Mesodermal cell (in vitro differentiated cells): ENCODE results near the gene C6orf15.

ENCODE experiments used
- H3K27ac ChIP-seq: 2 replicates; pipeline ENCODE4 v1.7.0; 2013; ENCODE audit warnings: mild to moderate bottlenecking, low read depth, low read length, moderate library complexity; ENCODE audit not compliant: severe bottlenecking
- H3K36me3 ChIP-seq: 2 replicates; pipeline ENCODE4 v1.7.1; 2013; ENCODE audit warnings: mild to moderate bottlenecking, low read length, moderate library complexity; ENCODE audit not compliant: control insufficient read depth, insufficient read depth
- H3K4me1 ChIP-seq: one replicate; pipeline ENCODE4 v1.7.1; 2013; ENCODE audit warnings: mild to moderate bottlenecking, low read length; ENCODE audit not compliant: insufficient read depth, control insufficient read depth, poor library complexity, severe bottlenecking
- H3K4me3 ChIP-seq: 2 replicates; pipeline ENCODE4 v1.7.0; 2013; ENCODE audit warnings: low read length, control low read depth, mild to moderate bottlenecking; ENCODE audit not compliant: insufficient read depth, poor library complexity, severe bottlenecking; ENCODE audit errors: extremely low read depth
- H3K9me3 ChIP-seq: 2 replicates; pipeline ENCODE4 v1.7.1; 2013; ENCODE audit warnings: mild to moderate bottlenecking, low read length, moderate library complexity; ENCODE audit not compliant: control insufficient read depth
- WGBS, 2 experiments: methylation state at CpG; one replicate each; pipeline ENCODE4 v1.1.5; 2013; ENCODE audit warnings: missing lambda C conversion rate in 2 of 2; ENCODE audit not compliant: insufficient coverage in 2 of 2; 5-methylcytosine and 5-hydroxymethylcytosine counted together

Gene C6orf15

DNA sequence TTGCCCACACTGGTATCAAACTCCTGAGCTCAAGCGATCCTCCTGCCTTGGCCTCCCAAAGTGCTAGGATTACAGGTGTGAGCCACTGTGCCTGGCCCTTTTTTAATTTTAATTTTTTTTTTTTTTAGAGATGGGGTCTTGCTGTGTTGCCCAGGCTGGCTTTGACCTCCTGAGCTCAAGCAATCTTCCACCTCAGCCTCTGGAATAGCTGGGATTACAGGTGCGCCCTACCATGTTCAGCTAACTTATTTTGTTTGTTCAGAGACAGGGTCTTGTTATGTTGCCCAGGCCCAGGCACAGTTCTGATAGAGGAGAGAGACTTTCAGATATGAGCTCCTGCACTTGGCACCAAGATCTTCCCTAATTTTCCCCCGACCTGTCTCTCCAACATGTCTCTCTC is 18.4 kb upstream of the C6orf15 start:
- H3K9me3 ChIP-seq, result no peaks in the 10 kb centered on the region
- H3K4me3 ChIP-seq, result no peak overlapping the region
- WGBS, 2 experiments, result 82 to 94% methylated on average over 1 to 2 of the region's 3 CpGs
- no peak overlapping the region for H3K27ac ChIP-seq
- peaks cover 12% of the 10 kb centered on the region for H3K4me1 ChIP-seq
- no peaks in the 10 kb centered on the region for H3K36me3 ChIP-seq

DNA sequence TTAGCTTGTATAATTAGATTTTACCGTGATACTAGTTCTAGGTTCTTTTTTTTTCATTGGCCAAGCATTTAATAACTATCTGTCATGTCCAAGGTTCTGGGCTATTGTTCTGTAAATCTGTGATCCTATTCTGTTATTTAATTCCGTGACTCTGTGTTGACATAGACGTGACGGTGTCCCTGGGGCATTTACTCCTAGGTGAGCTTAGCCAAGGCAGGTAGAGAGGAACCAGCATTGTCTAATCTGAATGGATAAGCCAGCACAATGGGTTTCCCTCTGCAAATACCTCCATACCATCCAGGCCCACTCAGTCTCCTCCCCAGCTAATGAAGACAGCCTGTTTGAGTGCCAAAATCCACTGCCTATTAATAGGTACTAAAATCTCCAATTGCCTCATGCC is 16.8 kb upstream of the C6orf15 start:
- no peak overlapping the region for H3K4me3 ChIP-seq
- peaks cover 12% of the 10 kb centered on the region for H3K4me1 ChIP-seq
- WGBS, 2 experiments, result 78 to 87% methylated on average over 3 of the region's 4 CpGs

DNA sequence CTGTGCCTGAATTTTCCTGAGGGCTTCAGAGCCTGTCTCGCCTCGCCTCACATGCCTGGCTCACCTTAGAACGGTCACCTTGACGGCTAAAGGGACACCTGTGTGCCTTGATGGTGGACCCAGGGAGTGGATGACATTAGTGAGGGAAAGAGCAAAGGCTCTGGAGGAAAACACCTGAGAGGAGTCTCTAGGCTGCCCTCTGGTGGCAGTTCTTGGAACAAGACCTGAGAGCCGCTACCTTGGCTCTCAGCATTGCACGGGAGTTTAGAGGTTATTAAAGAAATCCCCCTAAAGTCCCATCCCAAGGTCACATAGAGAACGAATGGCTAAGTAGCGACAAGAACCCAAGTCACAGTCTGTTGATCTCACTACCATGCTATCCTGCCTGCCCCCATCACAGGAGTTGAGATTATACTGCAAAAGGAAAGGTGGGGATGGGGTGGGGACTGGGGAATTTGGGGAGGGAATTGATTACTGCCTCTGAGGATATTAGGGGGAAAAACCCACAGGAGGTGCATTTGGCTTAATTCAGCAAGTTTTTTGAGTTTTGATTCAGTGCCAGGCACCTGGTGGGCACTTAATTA is 15.8 kb upstream of the C6orf15 start:
- no peaks in the 10 kb centered on the region for H3K36me3 ChIP-seq
- H3K27ac ChIP-seq, result no peak overlapping the region
- H3K9me3 ChIP-seq, result no peaks in the 10 kb centered on the region
- 16 to 27% methylated on average over 5 to 6 of the region's 8 CpGs for WGBS, 2 experiments
- H3K4me1 ChIP-seq, result peaks cover 12% of the 10 kb centered on the region
- H3K4me3 ChIP-seq, result no peak overlapping the region

More for the DNA sequence above, 16.8 kb upstream of the C6orf15 start:
- Histone ChIP-seq H3K9me3 (no peaks in the 10 kb centered on the region), H3K36me3 (no peaks in the 10 kb centered on the region), H3K27ac (no peak overlapping the region)

DNA sequence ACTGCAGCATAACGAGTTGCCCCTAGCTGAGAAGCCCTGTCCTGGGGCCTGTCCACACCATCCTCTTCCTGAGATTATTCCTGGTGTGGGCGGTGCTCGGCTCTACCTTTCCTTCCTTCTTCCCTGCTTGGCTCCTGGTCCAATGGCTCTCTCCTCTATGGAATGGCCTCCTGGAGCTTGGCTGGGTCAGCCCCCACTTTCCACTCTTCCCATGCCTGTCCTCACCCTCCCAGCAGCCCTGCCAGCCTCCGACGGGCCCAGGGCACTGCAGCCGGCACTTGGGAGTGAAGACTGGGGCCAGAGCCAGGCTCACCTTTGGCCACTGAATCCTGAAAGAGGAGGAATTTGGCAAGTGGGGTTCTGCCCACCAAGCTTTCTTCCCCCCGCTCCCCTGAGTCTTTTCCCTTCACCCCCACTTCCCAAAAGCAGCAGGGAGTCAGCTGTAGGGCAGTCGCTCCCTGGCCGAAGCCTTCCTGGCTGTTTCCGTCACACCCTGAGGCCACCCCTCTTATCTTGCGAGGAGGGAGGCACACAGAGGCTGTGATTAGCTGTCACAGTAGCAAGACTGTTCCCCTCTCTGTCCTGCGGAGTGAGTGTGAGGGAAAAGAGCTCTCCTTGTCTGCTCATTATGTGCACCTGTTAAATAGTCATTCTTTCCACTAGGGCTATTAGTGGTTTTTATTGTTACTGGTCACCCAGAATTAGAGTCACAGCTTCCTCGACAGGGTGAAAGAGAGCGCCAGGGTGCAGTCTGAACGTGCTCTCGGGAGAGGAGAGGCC is 14.2 kb upstream of the C6orf15 start:
- H3K27ac ChIP-seq, result no peak overlapping the region

DNA sequence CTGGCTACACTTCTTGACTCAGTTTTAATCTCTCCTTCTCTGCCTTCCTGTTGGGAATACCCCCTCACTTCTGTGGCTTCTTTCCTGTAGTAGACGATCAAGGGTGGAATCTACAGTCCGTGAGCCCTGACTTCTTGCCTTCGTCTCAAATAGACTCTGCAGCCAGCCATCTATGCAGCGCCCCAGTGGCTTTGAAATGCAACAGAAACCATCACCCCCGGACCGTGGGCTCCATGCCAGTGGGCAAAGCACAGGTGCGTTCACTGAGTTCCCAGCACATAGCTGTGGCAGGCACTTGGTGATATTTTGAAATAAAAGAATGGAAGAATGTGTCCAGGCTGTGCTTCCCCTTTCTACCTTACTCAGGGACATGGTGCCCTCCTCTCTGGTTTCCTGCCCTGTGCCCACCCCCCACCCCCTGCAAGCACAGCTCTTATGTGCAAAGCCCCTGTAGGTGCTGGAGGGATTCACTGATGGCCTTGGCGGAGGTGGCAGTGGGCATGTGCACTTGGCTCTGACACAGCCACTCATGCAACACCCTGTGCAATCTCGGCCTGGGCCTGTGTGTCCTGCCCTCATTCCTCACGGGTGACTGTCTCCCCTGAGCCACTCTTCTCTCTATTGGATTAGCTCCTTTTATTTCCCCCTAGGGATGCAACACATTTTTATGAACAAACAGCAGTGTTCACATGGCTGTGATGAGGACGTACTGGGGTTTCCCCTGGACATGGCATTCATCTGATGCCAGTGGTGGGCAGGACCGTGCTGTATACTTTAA is 13.4 kb upstream of the C6orf15 start:
- Histone ChIP-seq H3K4me3 (no peak overlapping the region), H3K36me3 (no peaks in the 10 kb centered on the region), H3K27ac (no peak overlapping the region), H3K4me1 (peaks cover 4% of the 10 kb centered on the region), H3K9me3 (no peaks in the 10 kb centered on the region)
- 94% methylated on average over 12 of the region's 12 CpGs for WGBS, 2 experiments

More for the DNA sequence above, 14.2 kb upstream of the C6orf15 start:
- Histone ChIP-seq H3K4me1 (peaks cover 4% of the 10 kb centered on the region), H3K9me3 (no peaks in the 10 kb centered on the region), H3K4me3 (no peak overlapping the region), H3K36me3 (no peaks in the 10 kb centered on the region)
- WGBS, 2 experiments, result 77 to 86% methylated on average over 8 to 11 of the region's 16 CpGs

DNA sequence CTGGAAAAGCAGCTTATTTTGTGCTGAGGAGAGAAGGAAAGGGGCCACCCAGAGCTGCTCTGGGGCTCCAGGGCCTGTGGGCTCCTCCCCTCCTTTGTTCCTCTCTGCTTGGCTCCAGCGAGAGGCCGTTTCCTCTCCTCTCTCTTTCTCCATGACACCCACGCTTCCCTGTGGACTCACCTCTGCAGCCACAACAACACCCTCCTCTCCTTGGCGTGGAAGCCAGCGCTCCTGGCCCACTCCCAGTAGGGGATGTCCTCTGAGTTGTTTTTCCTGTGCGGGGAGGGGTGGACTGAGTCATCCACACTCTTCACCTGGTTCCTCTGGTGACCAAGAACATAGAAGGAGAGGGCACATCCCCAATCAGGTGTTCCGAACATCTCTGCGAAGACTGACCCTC is 12.8 kb upstream of the C6orf15 start:
- Histone ChIP-seq H3K36me3 (no peaks in the 10 kb centered on the region), H3K4me3 (no peak overlapping the region), H3K4me1 (peaks cover 4% of the 10 kb centered on the region), H3K9me3 (no peaks in the 10 kb centered on the region), H3K27ac (no peak overlapping the region)
- WGBS, 2 experiments, result 69 to 70% methylated on average over 4 to 7 of the region's 8 CpGs

DNA sequence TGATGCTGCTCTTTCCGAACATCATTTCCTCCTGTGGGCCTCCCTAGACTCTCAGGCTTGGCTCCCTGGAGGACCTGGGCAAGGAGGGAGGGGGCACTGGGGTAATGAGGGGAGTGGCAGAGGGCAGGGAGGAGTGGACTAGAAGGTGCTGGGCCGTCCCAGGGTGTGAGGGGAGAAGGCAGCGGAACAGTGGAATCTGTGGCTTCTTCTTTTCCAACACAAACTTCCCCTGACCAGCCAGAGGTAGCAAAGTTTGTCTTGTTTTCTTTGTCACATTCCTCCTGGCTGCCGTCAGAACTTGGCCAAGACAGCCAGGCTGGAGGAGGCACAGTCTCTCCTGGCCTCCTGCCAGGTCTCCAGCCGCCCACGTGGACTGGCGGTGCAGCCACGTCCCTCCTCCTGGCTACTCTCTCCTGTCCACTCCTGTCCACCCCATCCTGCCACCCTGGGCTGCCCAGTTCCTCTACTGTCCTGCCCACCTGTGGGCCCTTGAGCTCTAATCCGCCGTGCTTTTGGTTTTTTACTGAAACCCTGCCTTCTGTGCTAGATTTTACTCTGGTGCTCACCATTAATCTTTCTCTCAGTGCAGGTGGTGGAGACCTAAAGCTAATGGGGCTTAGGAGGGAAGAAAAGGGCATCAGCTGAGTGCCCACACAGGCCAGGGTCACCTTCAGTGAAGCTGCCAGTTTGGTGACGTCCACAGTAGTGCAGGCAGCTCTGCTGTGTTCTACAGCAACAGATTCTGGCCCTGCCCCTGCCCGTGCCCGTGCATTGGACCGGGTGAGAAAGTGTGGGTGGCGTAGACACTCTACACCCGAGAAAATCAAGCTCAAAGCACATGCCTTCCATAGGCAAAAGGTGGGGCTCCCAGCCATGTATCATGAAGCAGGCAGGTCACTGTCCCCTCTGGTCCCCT is 10.7 kb upstream of the C6orf15 start:
- WGBS, 2 experiments, result 87 to 92% methylated on average over 13 to 14 of the region's 16 CpGs
- no peaks in the 10 kb centered on the region for H3K9me3 ChIP-seq
- no peak overlapping the region for H3K4me3 ChIP-seq
- H3K27ac ChIP-seq, result no peak overlapping the region
- H3K4me1 ChIP-seq, result peaks cover 4% of the 10 kb centered on the region
- H3K36me3 ChIP-seq, result no peaks in the 10 kb centered on the region

DNA sequence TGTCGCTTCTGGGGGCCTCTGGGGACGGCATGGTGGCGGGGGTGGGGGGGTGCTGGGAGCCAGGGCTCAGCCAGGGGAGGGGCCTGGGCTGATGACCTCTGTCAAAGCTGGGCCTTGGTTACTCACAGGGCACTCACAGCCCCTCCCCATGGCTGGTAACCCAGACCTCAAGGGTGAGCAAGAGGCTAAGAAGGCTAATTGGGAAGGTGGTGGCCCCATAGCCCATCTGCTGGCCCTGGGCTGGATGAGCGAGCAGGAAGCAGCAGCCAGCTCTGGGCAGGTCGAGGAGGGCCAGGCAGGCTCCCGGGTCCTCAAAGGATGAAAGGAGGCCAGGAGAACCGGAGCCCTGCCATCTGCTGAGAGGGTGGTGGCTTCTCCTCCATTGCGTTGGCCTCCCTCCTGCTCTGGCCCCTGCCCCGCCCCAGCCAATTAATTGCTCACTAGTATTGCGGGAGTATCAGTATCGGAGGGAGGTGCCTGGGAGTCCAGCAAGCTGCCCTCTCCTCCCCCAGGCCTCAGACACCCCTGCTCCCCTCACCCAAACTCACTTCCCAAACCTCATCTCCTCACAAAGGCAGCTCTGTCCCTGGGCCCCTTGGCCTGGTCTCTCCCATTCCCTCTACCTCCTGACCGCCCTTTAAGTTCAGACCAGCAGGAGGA is 8.9 kb upstream of the C6orf15 start:
- 87 to 93% methylated on average over 6 to 8 of the region's 12 CpGs for WGBS, 2 experiments
- no peak overlapping the region for H3K27ac ChIP-seq
- no peak overlapping the region for H3K4me3 ChIP-seq
- no peaks in the 10 kb centered on the region for H3K36me3 ChIP-seq
- H3K9me3 ChIP-seq, result no peaks in the 10 kb centered on the region
- no peaks in the 10 kb centered on the region for H3K4me1 ChIP-seq

DNA sequence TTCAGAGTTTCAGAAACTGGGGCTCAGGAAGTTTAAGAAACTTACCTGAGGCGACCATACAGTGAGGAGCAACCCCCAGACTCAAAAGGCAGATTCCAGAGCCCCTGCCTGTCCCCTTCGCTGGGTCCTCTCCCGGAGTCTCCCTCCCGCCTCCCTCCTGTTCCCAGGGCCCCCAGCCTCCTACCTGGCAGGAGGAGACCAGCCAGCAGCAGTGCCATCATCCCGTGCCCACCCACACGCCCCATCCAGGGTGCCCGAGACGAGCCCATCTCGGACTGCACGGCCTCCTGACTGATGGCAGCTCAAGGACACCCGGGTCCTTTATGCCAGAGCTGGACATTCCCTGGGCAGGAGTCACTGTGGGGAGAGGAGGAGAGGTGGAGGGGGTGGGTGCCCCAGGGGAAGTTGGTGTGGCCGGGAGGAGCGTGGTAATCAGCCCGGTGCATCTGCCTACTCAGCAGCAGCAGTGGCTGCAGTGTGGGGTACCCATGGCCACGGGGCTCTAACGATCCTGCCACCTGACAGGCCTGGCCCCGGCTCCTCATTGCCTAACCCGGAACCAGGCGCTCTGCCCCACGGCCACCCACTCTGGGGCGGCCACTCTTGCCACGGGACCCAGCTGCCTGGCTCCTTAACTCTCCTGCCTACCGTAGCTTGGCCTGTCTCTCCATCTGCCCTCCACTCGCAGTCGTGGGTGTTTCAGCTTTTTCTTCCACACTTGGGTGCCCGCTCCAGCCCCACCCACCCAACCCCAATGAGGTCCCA is 8.0 kb upstream of the C6orf15 start, which contains the start of gene CDSN:
Gene CDSN (minus strand): TSS at position 296 of the 765 bp plus-strand sequence. CDS start 27 bp downstream, at position 269.
- Histone ChIP-seq H3K4me1 (peaks cover 4% of the 10 kb centered on the region), H3K9me3 (no peaks in the 10 kb centered on the region), H3K36me3 (no peaks in the 10 kb centered on the region), H3K27ac (no peak within 1 kb of the TSS), H3K4me3 (no peak within 1 kb of the TSS)
- 91% methylated on average over 20 to 22 of the region's 26 CpGs for WGBS, 2 experiments
